OCI-LY1 (cell line): ENCODE measurements around the gene NISCH.

ENCODE experiments used
- H2AFZ ChIP-seq: fragments of 200-600 bp; sonication (generic), shearing (Covaris generic); 2 replicates; pipeline ENCODE4 v1.6.0; 2014; ENCODE audit warnings: antibody characterized with exemption, mild to moderate bottlenecking, low read length
- H3F3A ChIP-seq: fragments of 200-600 bp; sonication (generic), shearing (Covaris generic); 2 replicates; pipeline ENCODE4 v1.6.0; 2014; ENCODE audit warnings: mild to moderate bottlenecking, antibody characterized with exemption, low read length, moderate library complexity; ENCODE audit not compliant: insufficient read depth
- H3K27ac ChIP-seq: fragments of 200-600 bp; sonication (generic); 2 replicates; pipeline ENCODE4 v1.5.1; 2014; ENCODE audit warnings: low read length, mixed run types, mild to moderate bottlenecking, low read depth; ENCODE audit not compliant: poor library complexity, severe bottlenecking
- H3K27me3 ChIP-seq: fragments of 200-600 bp; sonication (generic); 2 replicates; pipeline ENCODE4 v1.6.0; 2014; ENCODE audit warnings: antibody characterized with exemption, mild to moderate bottlenecking, low read length, moderate library complexity; ENCODE audit not compliant: insufficient read depth
- H3K36me3 ChIP-seq: fragments of 200-600 bp; sonication (generic); 2 replicates; pipeline ENCODE4 v1.6.1; 2014; ENCODE audit warnings: mild to moderate bottlenecking, antibody characterized with exemption, low read length, moderate library complexity, mixed read lengths; ENCODE audit not compliant: insufficient read depth
- H3K4me1 ChIP-seq: fragments of 200-600 bp; sonication (generic); 2 replicates; pipeline ENCODE4 v1.5.1; 2014; ENCODE audit warnings: mild to moderate bottlenecking, low read length, moderate library complexity; ENCODE audit not compliant: insufficient read depth, severe bottlenecking
- H3K4me2 ChIP-seq: fragments of 200-600 bp; sonication (generic), shearing (Covaris generic); 2 replicates; pipeline ENCODE4 v1.6.1; 2014; ENCODE audit warnings: low read length
- H3K4me3 ChIP-seq: fragments of 200-600 bp; sonication (generic); 2 replicates; pipeline ENCODE4 v1.5.1; 2014; ENCODE audit warnings: low read length, low read depth, mild to moderate bottlenecking, mixed read lengths; ENCODE audit not compliant: poor library complexity, severe bottlenecking
- H3K79me2 ChIP-seq: fragments of 200-600 bp; shearing (Covaris generic); 2 replicates; pipeline ENCODE4 v1.6.1; 2016; ENCODE audit warnings: mixed run types, low read length, mixed read lengths; ENCODE audit not compliant: insufficient read depth
- H3K9ac ChIP-seq: fragments of 200-600 bp; sonication (generic), shearing (Covaris generic); 2 replicates; pipeline ENCODE4 v1.6.1; 2014; ENCODE audit warnings: mild to moderate bottlenecking, low read length, mixed read lengths
- H3K9me2 ChIP-seq: fragments of 200-600 bp; sonication (generic), shearing (Covaris generic); 2 replicates; pipeline ENCODE4 v1.6.1; 2014; ENCODE audit warnings: low read depth, mild to moderate bottlenecking, low read length, mixed read lengths
- H3K9me3 ChIP-seq: fragments of 200-600 bp; shearing (Covaris generic); 2 replicates; pipeline ENCODE4 v1.6.1; 2014; ENCODE audit warnings: low read length, mixed read lengths
- H4K20me1 ChIP-seq: fragments of 200-600 bp; sonication (generic), shearing (Covaris generic); 2 replicates; pipeline ENCODE4 v1.6.0; 2016; ENCODE audit warnings: mild to moderate bottlenecking, low read length; ENCODE audit not compliant: insufficient read depth
- CTCF ChIP-seq: fragments of 200-600 bp; sonication (generic), shearing (Covaris generic); IDR thresholded peaks from 2 replicates; pipeline ENCODE4 v1.5.1; 2017; ENCODE audit warnings: mild to moderate bottlenecking, antibody characterized with exemption, low read length, moderate library complexity, mixed read lengths
- EZH2 ChIP-seq: fragments of 200-600 bp; sonication (generic), shearing (Covaris generic); IDR thresholded peaks from 2 replicates; pipeline ENCODE4 v1.8.0; 2017; ENCODE audit warnings: borderline replicate concordance, mixed run types, mild to moderate bottlenecking, antibody characterized with exemption, low read length, moderate library complexity, mixed read lengths

NISCH gene

GRCh38 chr3:52477076-52477795, 21.8 kb downstream of the NISCH start:
- H3K4me2 ChIP-seq = no peak overlapping the region
- no peak overlapping the region for H3K4me3 ChIP-seq
- H3K9me3 ChIP-seq = no peaks in the 10 kb centered on the region
- H2AFZ ChIP-seq = no peak overlapping the region
- no peak overlapping the region for H3K9ac ChIP-seq
- no peaks in the 10 kb centered on the region for H3F3A ChIP-seq
- H3K79me2 ChIP-seq = no peaks in the 10 kb centered on the region
- peaks cover 97% of the 10 kb centered on the region for H3K36me3 ChIP-seq
- H3K9me2 ChIP-seq = no peaks in the 10 kb centered on the region
- H4K20me1 ChIP-seq = no peaks in the 10 kb centered on the region
- H3K4me1 ChIP-seq = no peaks in the 10 kb centered on the region
- H3K27ac ChIP-seq = no peak overlapping the region
- no peaks in the 10 kb centered on the region for H3K27me3 ChIP-seq
- no peak for TF ChIP-seq CTCF
- TF ChIP-seq EZH2 = no peak

- no peak overlapping the region for H3K27ac ChIP-seq
- H3K36me3 ChIP-seq = peaks cover 96% of the 10 kb centered on the region
- no peaks in the 10 kb centered on the region for H3K27me3 ChIP-seq
- no peak overlapping the region for H3K4me2 ChIP-seq
- no peak overlapping the region for H2AFZ ChIP-seq
- H3K4me3 ChIP-seq = no peak overlapping the region
- H3K9ac ChIP-seq = no peak overlapping the region
- no peaks in the 10 kb centered on the region for H3K9me3 ChIP-seq
- no peaks in the 10 kb centered on the region for H3K9me2 ChIP-seq
- H3K79me2 ChIP-seq = no peaks in the 10 kb centered on the region
- H3F3A ChIP-seq = no peaks in the 10 kb centered on the region
- H3K4me1 ChIP-seq = no peaks in the 10 kb centered on the region
- TF ChIP-seq EZH2 = no peak
- TF ChIP-seq CTCF = no peak
- H4K20me1 ChIP-seq = no peaks in the 10 kb centered on the region
Observed at GRCh38 chr3:52477796-52478095, 22.3 kb downstream of the NISCH start.

GRCh38 chr3:52479037-52479876, 23.9 kb downstream of the NISCH start:
- no peaks in the 10 kb centered on the region for H3K4me1 ChIP-seq
- no peak overlapping the region for H3K27ac ChIP-seq
- no peak overlapping the region for H3K9ac ChIP-seq
- no peaks in the 10 kb centered on the region for H3K79me2 ChIP-seq
- no peaks in the 10 kb centered on the region for H3F3A ChIP-seq
- H3K36me3 ChIP-seq = peaks cover 82% of the 10 kb centered on the region
- H3K9me3 ChIP-seq = no peaks in the 10 kb centered on the region
- no peak overlapping the region for H2AFZ ChIP-seq
- H4K20me1 ChIP-seq = no peaks in the 10 kb centered on the region
- no peaks in the 10 kb centered on the region for H3K9me2 ChIP-seq
- no peaks in the 10 kb centered on the region for H3K27me3 ChIP-seq
- no peak overlapping the region for H3K4me3 ChIP-seq
- H3K4me2 ChIP-seq = no peak overlapping the region
- TF ChIP-seq EZH2 (no peak), CTCF (no peak)
